ENCODE data around the gene CPZ.

DNA sequence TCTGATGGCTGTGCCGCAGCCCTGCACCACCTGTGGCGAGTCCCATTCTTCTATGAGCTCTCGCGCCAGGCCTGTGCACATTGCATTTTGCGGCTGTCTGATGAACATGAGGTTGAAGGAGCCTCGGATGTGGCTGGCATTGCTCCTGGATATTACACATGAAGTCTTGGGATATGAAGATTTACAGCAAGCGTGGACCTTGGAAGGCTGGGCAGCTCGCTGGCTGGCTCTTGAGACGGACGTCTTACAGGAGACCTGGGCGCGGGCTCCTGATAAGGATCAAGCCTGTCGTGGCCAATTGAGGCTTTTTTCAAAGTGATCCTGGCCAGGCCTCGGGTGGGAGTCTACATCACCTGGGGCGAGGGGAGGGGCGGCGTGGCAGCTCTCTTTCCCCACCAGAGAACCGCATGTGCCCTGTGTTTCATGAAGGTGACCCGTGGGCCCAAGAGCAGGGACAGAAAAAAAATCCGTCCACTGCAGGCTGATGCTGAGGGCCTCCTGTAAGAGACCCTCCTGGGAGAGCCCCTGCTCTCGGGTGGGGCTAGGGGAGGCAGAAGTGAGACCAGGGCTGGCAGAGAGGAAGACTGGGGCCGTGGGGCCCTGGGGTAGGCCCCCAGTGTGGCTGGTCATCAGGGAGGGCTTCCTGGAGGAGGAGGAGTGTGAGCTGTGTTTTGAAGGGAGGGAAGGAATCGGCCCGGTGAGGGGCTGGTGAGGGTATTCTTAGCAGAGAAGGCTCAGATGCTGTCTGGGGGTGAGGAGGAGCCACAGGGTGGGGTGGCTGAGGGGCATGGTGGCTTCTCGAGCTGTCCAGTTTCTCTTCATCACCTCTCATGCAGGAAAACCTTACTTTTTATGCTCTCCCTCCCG, 23.6 kb downstream of the CPZ start:
- no peak for TF ChIP-seq POLR2A (IDR thresholded peaks at IDR 0.05)
- TF ChIP-seq, protein P1, sequence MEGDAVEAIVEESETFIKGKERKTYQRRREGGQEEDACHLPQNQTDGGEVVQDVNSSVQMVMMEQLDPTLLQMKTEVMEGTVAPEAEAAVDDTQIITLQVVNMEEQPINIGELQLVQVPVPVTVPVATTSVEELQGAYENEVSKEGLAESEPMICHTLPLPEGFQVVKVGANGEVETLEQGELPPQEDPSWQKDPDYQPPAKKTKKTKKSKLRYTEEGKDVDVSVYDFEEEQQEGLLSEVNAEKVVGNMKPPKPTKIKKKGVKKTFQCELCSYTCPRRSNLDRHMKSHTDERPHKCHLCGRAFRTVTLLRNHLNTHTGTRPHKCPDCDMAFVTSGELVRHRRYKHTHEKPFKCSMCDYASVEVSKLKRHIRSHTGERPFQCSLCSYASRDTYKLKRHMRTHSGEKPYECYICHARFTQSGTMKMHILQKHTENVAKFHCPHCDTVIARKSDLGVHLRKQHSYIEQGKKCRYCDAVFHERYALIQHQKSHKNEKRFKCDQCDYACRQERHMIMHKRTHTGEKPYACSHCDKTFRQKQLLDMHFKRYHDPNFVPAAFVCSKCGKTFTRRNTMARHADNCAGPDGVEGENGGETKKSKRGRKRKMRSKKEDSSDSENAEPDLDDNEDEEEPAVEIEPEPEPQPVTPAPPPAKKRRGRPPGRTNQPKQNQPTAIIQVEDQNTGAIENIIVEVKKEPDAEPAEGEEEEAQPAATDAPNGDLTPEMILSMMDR (IDR thresholded peaks at IDR 0.05): no peak

All from gastroesophageal sphincter (tissue), 3 donors.